ENCODE measurements around the gene TPCN2.

Gene TPCN2

GRCh38 chr11:69040051-69040450 lies 8.7 kb upstream of the TPCN2 start:
- DNase-seq: no peak

GRCh38 chr11:69040581-69041260 lies 8.0 kb upstream of the TPCN2 start:
- DNase-seq: peak; percentile 68

- no peak for DNase-seq
These were observed 7.2 kb upstream of the TPCN2 start for GRCh38 chr11:69041516-69041915.

GRCh38 chr11:69044111-69045013 lies 4.4 kb upstream of the TPCN2 start:
- DNase-seq: peak; percentile 55

- no peak for DNase-seq
These were observed 570 bp upstream of the TPCN2 start for GRCh38 chr11:69048031-69048693.

GRCh38 chr11:69049490-69049867 lies 747 bp downstream of the TPCN2 start:
- peak; percentile 51 for DNase-seq

- no peak for DNase-seq
These were observed 2.1 kb downstream of the TPCN2 start for GRCh38 chr11:69050592-69051380.

- DNase-seq: no peak
These were observed 2.9 kb downstream of the TPCN2 start for GRCh38 chr11:69051381-69052342.

GRCh38 chr11:69052343-69053168 lies 3.8 kb downstream of the TPCN2 start:
- no peak for DNase-seq

- DNase-seq: no peak
These were observed 4.4 kb downstream of the TPCN2 start for GRCh38 chr11:69053169-69053477.

- DNase-seq: no peak
These were observed 5.0 kb downstream of the TPCN2 start for GRCh38 chr11:69053546-69054396.

- DNase-seq: no peak
These were observed 5.9 kb downstream of the TPCN2 start for GRCh38 chr11:69054397-69055211.

- DNase-seq: no peak
These were observed 6.5 kb downstream of the TPCN2 start for GRCh38 chr11:69055212-69055586.

- DNase-seq: peak; percentile 59
These were observed 7.1 kb downstream of the TPCN2 start for GRCh38 chr11:69055598-69056516.

- no peak for DNase-seq
These were observed 8.5 kb downstream of the TPCN2 start for GRCh38 chr11:69057236-69057635.

GRCh38 chr11:69057801-69058200 lies 9.1 kb downstream of the TPCN2 start:
- no peak for DNase-seq

GRCh38 chr11:69058511-69059270 lies 10.0 kb downstream of the TPCN2 start:
- DNase-seq: no peak

Data from stimulated activated CD8-positive, alpha-beta memory T cell treated with anti-CD3 and anti-CD28 coated beads, Interleukin-4, amount 100 ng/mL, for 48 hours (primary cell).